Measurements from ENCODE around the gene DNTT.

The DNTT gene

GRCh38 chr10:96374985-96375830 is 71.0 kb downstream of the DNTT start (continued):
- TF ChIP-seq TRIM28 (IDR thresholded peaks at IDR 0.05; ENCODE audit: borderline replicate concordance, low read length) (0 out of 2 replicates have a peak, but pooled peaks have one; percentile 51), ZBTB7A (tag by site-specific recombination; IDR thresholded peaks at IDR 0.05; ENCODE audit: low read depth) (no peak), ZNF549 (tag by site-specific recombination; IDR thresholded peaks at IDR 0.05) (no peak), ZNF239 (tag by site-specific recombination; IDR thresholded peaks at IDR 0.05) (no peak), ZNF621 (tag by site-specific recombination; IDR thresholded peaks at IDR 0.05) (no peak), ZNF560 (tag by site-specific recombination; IDR thresholded peaks at IDR 0.05; ENCODE audit: borderline replicate concordance) (no peak), CTCF (tag by site-specific recombination; IDR thresholded peaks at IDR 0.05) (peak; percentile 99), ZNF16 (tag by site-specific recombination; IDR thresholded peaks at IDR 0.05; ENCODE audit: low read depth) (no peak), ZNF174 (tag by site-specific recombination; IDR thresholded peaks at IDR 0.05) (no peak), ZFP3 (tag by site-specific recombination; IDR thresholded peaks at IDR 0.05; ENCODE audit: low read depth) (peak; percentile 57; the same call in 1 of the 2 replicates), ZNF292 (tag by site-specific recombination; IDR thresholded peaks at IDR 0.05; ENCODE audit: borderline replicate concordance, low read depth) (no peak), ZNF266 (tag by site-specific recombination; IDR thresholded peaks at IDR 0.05; ENCODE audit: low read depth) (no peak), ZNF571 (tag by site-specific recombination; IDR thresholded peaks at IDR 0.05) (no peak), ZNF248 (tag by site-specific recombination; IDR thresholded peaks at IDR 0.05) (no peak), ZNF544 (tag by site-specific recombination; IDR thresholded peaks at IDR 0.05) (no peak), ZNF768 (tag by site-specific recombination; IDR thresholded peaks at IDR 0.05) (no peak), SALL2 (tag by site-specific recombination; IDR thresholded peaks at IDR 0.05; ENCODE audit: borderline replicate concordance) (no peak), ZNF350 (tag by site-specific recombination; IDR thresholded peaks at IDR 0.05) (no peak), ZNF433 (tag by site-specific recombination; IDR thresholded peaks at IDR 0.05; ENCODE audit: low read depth) (no peak), ZNF785 (tag by site-specific recombination; IDR thresholded peaks at IDR 0.05) (no peak), ZNF155 (tag by site-specific recombination; IDR thresholded peaks at IDR 0.05) (no peak), HOXC10 (CRISPR knock-in tag; IDR thresholded peaks at IDR 0.05) (no peak), WT1 (tag by site-specific recombination; IDR thresholded peaks at IDR 0.05) (no peak), ZNF558 (tag by site-specific recombination; IDR thresholded peaks at IDR 0.05) (no peak), ZFP41 (tag by site-specific recombination; IDR thresholded peaks at IDR 0.05; ENCODE audit: borderline replicate concordance) (no peak), ZNF707 (tag by site-specific recombination; IDR thresholded peaks at IDR 0.05) (no peak), ZNF530 (tag by site-specific recombination; IDR thresholded peaks at IDR 0.05; ENCODE audit: low read depth) (no peak), ZNF37A (tag by site-specific recombination; IDR thresholded peaks at IDR 0.05) (no peak), ZNF26 (tag by site-specific recombination; IDR thresholded peaks at IDR 0.05) (no peak), MEIS1 (CRISPR knock-in tag; IDR thresholded peaks at IDR 0.05; ENCODE audit: borderline replicate concordance) (no peak), ZNF76 (tag by site-specific recombination; IDR thresholded peaks at IDR 0.05; ENCODE audit: borderline replicate concordance, low read depth) (no peak), KLF8 (tag by site-specific recombination; IDR thresholded peaks at IDR 0.05) (no peak), ZNF555 (tag by site-specific recombination; conservative IDR thresholded peaks at IDR 0.05) (no peak), HOXD13 (CRISPR knock-in tag; IDR thresholded peaks at IDR 0.05; ENCODE audit: borderline replicate concordance) (no peak), BCL11B (tag by site-specific recombination; IDR thresholded peaks at IDR 0.05; ENCODE audit: low read depth) (no peak)
- TF ChIP-seq, protein P1, sequence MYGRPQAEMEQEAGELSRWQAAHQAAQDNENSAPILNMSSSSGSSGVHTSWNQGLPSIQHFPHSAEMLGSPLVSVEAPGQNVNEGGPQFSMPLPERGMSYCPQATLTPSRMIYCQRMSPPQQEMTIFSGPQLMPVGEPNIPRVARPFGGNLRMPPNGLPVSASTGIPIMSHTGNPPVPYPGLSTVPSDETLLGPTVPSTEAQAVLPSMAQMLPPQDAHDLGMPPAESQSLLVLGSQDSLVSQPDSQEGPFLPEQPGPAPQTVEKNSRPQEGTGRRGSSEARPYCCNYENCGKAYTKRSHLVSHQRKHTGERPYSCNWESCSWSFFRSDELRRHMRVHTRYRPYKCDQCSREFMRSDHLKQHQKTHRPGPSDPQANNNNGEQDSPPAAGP (tag by site-specific recombination; IDR thresholded peaks at IDR 0.05): peak; percentile 56; the same call in 1 of the 2 replicates
- TF ChIP-seq, protein P2, sequence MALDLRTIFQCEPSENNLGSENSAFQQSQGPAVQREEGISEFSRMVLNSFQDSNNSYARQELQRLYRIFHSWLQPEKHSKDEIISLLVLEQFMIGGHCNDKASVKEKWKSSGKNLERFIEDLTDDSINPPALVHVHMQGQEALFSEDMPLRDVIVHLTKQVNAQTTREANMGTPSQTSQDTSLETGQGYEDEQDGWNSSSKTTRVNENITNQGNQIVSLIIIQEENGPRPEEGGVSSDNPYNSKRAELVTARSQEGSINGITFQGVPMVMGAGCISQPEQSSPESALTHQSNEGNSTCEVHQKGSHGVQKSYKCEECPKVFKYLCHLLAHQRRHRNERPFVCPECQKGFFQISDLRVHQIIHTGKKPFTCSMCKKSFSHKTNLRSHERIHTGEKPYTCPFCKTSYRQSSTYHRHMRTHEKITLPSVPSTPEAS (tag by site-specific recombination; IDR thresholded peaks at IDR 0.05): no peak

All from HEK293 (cell line).